GM18517 (cell line): ENCODE measurements around the gene SLC30A2.
A peak's percentile ranks its signal among the peaks of the same experiment; 100 is the strongest.

Source experiments
- ATAC-seq: cut with Tn5 transposase; IDR thresholded peaks from one replicate; pipeline ENCODE4 v1.9.1; 2021; ENCODE audit warnings: mild to moderate bottlenecking, moderate library complexity; ENCODE audit not compliant: unreplicated experiment

Gene SLC30A2

DNA sequence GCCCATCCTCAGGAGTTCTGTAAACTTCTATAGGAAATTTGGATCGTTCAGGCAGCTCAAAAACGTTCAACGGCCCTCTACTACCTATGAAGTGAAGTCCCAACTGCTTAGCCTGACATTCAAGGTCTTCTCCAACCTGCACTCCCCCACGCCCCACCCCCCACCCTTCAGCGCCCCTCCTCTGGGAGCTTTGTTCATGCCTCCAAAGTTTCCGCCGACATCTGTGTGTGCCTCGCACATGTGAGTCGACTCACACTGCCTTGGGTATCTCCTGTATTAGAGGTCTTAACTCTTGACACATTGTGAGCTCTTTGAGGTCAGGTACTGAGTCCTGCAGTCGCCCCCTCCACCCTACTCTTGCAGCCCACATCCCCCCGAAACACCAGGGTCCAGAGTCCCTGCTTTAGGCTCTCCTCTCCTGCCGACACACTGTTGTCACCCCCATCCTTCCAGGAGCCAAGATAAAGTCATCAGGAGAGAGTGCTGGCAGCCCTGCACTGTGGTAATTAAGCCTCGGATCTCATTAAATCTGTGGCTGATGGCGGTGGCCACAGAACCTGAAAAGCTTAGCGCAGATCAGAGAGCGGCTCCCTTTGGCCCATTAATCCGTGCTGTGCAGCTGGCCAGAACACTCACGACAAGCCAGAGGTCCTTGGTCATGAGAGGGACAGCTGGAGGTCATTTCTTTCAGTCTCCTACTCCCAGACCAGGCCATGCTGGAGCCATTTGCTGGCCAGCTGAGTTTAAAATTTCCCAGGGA lies 46.7 kb downstream of the SLC30A2 start:
- ATAC-seq, result no peak

DNA sequence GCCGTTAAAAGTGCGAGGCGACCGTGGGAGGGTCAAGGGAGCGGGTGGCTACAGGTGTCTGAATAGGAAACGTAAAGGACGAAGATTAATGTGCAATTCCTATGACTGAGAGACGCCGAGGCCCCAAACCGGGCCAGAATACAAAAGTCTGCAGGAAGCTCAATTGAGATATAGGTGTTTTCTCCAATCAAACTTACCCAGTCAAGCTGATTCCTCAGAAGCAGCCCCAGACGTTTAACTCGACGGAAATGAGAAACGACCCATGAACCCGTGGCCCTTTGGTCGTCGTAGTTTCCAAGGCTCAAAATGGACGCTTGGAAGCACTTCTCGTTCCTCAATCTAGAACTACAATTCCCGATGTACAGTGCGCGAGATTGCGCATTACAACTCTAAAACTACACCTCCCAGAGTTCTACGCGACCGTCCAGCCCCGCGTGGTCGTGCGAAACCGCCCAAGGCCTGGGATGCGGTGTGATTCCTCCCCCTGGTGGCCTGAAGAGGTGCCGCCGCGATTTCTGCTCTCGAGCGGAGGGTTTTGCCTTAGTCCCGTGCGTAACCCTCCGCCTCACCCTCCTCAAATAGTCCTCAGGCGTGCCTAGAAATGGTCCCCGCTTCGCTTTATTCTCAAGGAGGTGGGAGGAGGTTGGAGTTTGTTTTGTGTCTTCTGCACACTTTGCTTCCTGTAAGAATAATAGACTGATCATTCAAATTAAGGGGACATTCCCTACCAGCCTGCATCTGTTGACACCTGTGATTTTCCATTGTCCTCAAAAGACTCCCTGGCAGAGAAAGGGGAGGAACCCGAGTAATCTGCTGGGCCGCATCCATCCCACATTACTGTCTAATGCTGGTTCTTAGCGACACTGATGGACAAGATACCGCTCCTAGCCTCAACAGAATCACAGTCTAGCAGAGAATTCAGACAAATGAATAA lies 47.8 kb downstream of the SLC30A2 start, which contains the start of gene PAFAH2:
Gene PAFAH2, minus strand, starts transcription at position 236 of the 934 bp plus-strand sequence. CDS start 7,247 bp downstream, outside the sequence.
- peak; percentile 95 for ATAC-seq

DNA sequence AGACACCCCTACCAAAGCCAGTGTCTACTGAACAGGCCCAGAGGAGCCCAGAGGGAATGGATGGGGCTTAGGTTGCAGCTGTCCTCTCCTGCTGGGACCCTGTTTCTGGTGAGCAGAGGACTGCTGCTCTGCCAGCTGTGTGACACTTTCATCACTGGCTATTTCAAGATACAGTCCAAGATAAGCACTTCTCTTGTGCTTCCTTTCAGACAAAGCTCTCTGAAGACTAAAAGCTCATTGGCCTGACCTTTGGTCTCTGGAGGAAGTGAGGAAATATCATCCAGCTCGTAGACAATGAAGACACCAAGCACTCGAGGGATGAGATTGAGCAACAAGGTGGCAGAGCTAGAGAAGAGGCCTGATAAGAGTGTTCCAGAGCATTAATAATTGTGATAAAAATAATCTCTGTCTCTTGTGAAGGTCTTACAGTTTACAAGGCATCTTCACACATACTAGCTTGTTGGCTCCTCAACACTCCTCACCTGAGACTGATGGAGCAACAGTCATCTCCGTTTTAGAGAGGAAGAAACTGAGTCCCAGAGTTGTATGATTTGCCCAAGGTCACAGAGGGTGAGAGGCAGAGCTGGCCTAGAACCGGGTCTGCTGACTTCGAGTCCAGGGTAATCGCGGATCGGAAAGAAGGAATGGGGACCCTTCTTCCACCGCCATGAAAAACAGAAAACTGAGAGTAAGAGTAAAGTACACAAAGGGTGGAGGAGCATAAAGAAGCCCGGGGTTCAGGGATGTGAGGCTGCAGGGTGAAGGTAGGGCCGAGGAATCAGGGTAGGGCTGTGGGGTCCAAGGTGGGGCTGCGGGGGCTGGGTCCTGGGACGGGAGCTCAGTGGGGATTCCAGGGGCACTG lies 48.7 kb downstream of the SLC30A2 start:
- no peak for ATAC-seq

DNA sequence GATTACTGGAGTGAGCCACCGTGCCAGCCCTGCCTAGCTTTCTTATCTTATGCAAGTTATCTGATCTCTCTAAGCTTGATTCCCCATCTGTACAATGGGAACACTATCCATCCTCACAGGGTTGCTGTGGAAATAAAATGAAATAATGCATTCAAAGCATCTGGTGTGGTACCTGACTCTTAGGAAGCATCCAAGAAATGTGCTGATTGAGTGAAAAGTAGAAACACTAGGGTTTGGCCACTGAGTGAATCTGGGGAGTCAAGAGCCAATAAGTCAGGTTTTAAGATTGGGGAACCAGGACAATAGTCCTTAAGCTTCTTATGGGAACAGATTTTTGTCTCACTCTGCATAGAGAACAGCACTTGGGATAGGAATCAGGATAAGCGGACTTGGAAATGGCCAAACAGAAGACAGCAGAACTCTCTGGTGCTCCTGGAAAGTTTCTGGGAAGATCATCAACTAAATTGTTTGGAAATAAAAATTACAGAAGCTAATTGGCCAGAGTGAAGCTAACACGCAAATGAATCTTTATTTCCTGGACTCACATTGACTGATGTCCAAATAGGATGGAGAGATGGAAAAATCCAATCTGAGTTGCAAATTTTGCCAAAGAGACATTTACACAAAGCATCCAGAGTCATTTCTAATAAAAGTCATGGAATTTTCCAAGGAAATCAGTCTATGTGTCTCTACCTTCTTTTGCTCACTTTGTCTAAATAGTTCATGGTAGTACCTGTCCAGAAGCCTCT lies 51.3 kb downstream of the SLC30A2 start:
- no peak for ATAC-seq

DNA sequence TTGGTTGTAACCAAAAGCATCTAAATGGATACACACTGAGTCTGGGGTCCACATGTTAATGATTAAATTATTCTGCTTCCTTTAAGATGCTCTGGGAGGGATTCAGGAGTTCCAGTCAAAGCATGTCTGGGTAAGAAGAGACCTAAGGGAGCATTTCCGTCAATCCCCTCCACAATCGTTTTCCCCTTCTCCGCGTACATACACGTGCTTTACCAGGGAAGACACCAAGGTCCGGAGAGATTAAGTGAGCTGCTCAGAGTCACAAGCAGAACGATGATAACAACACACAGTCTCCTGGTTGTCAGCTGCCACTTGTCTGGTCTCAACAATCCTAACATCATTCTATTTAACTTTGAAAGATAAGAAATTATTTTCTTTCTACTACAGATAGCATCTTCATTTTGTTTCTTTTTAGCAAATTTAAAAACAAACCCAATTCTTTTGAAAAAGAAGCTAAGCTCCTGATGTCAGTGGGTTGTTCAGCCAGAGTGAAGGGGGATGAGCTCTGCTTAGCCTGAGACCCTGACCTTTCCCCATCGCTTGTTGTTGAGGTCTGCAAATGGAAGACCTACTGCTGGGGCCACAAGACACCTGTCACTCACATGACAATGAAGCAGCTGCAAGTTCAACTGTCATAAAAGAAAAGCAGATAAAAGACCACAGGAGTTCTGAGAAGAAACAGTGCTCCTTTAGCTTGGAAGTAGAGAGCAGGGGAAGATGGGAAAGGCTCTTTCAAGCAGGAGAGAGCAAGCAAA lies 52.5 kb downstream of the SLC30A2 start:
- no peak for ATAC-seq

DNA sequence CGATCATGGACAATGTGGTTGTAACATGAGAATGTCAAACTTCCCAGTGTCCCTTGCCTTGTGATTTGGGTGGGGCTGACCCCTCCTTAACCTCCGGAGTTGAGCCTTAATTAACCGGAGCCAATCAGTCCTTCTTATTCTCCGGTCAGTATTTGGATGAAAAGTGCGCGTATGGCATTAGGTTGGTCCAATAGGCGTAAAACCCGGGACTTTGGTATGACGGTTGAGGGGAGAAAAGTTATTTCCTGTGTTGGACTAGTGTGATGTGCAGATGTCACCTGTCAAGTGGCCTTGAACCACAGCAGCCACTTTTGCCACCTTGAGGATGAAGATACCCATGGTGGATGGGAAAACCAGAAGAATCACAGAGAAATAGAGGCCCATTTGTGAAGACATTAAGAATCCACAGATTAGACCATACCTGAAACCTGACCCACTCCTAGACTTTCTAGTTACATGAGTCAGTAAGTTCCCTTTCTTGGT lies 53.2 kb downstream of the SLC30A2 start:
- ATAC-seq, result no peak

DNA sequence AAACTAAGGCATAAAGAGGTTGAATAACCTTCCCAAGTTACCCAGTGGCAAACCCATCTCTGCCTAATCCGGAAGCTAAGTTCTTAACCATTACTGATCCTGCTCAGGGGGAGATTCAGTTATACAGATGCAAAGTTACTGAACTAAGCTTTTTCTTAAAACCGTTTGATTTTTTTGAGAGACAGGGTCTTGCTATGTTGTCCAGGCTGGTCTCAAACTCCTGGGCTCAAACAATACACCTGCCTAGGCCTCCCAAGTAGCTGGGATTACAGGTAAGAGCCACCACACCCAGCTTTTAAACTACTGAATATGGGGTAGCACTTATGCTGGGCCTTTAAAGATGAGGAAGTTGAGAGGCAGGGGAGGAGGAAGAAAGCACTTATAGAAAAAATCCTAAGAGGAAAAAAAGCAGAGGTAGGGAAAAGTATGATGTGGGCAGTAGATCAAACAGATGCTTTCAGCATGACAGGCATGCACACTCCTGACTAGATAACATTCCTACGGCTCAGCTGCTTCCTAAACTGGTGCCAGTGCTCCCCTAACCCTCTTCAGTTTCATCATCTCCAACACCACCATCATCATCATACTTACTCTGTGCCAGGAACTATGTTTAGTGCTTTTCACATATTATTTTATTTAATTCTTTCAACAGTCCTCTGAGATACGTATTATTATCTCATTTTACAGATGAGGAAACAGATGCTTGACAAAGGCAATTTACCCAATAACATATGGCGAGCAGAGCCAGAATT lies 53.8 kb downstream of the SLC30A2 start:
- ATAC-seq, result no peak

DNA sequence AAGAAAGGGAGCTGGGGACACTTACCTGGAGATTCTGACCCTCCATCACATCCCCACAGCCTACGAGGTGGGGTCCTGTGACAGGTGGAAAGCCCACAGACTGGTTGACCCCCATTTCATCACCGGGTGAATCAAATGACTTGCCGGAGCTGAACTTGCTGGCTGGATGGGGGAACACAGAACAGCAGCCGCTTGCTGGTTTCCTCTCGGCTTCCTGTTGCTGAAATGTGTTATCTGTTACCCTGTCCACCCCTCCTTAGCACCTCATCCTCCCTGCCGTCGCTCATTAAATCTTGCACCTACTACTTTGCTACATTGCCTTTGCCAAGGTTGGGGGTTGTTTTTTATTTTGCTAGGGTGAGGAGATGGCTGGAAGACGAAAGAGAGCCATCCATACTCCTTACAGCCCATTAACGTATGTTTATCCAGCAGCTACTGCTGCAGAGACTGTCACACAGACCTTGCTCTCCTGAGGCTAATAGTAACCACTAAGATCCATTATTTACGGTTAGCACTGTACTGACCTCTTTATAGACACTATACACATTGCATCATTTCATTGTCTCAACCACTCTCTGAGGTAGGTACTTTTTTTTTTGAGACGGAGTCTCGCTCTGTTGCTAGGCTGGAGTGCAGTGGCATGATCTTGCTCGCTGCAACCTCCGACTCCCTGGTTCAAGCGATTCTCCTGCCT lies 55.1 kb downstream of the SLC30A2 start:
- no peak for ATAC-seq

DNA sequence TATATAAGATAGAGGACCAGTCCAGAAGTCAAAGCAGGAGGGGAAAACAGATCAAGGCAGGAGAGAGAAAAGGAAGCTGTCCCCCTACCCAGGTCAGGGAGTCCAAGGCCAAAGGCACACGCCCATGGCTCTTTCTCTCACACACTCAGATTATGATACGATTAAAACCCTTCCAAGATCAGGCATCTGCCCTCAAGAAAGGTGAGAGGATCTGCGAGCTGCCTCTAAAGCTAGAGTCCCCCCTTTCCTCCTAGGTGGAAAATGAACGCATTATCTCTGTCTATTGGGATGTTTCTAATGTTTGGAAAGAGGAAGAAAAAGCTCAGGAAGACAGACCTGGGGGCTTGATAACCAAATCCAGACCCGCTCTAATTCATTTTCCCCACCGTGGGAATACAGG lies 55.7 kb downstream of the SLC30A2 start:
- ATAC-seq, result no peak

DNA sequence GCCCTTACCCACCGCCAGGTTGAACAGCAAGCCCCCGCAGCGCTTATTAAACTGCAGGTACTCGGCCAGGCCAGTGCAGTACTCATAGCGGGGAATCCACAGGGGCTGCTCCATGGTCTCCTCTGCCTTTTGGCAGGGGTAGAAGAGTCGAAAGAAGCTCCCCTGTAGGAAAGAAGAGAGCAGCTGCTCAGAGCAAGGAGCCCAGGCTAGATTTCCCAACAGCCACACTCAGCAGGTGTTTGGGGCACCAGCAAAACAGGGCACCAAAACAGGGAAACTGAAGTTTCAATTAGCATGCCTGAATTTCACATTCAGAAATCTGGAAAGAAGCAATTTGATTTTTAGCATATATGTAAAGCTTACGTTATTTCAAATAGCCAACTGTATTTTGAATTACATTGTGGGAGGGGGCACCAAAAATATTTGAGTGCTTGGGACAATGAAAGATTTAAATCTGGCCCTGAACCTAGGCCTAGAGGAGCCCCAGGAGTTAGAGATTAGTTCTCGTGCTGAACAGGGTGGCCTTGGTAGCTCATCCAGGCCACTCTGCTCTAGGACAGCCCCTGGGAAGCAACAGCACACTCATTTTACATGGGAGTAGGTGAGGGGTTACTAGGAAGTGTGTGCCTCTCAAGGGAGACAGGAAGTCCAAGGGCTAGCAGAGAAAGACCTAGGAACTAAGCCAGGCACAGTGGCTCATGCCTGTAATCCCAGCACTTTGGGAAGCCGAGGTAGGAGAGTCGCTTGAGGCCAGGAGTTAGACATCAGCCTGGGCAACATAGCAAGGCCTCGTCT lies 56.3 kb downstream of the SLC30A2 start:
- ATAC-seq, result no peak

DNA sequence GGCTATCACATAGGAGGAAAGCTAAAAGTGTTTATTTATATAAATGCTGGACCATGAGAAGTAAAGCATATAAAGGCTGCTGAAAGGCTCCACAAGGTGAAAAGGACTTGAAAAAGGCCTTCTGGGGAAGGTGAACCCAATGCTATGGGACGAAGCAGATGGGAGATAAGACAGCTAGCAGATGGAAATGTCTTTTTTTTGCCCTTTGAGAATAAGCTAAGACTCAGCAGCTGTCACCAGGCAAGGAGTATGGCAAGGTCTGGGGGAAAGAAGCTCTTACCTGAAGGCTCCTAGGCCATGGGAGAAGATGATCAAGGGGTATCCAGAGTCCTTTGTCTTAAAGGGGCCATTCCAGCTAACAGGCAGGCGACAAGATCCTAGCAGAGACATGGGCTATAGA lies 58.0 kb downstream of the SLC30A2 start:
- ATAC-seq, result no peak
